ENCODE results near the gene FARP1.

Gene FARP1

GRCh38 chr13:98371516-98372023 is 228.7 kb downstream of the FARP1 start:
- TF ChIP-seq CTCF (conservative IDR thresholded peaks at IDR 0.05; ENCODE audit: low read depth, low read length): no peak
- Histone ChIP-seq H4K20me1 (ENCODE audit: insufficient read depth) (no peaks in the 10 kb centered on the region), H3K79me2 (ENCODE audit: insufficient read depth, low read depth) (no peaks in the 10 kb centered on the region), H3K4me2 (no peak overlapping the region), H3K4me1 (ENCODE audit: low read depth, poor library complexity, severe bottlenecking) (peaks cover 4% of the 10 kb centered on the region), H3K9ac (no peak overlapping the region), H2AFZ (ENCODE audit: low read depth) (no peak overlapping the region), H3K36me3 (ENCODE audit: insufficient read depth) (no peaks in the 10 kb centered on the region), H3K4me3 (IDR thresholded peaks at IDR 0.05; ENCODE audit: insufficient read depth, low read depth, low read length) (no peak overlapping the region), H3K27ac (no peak overlapping the region), H3K27me3 (ENCODE audit: insufficient read depth, low read depth) (no peaks in the 10 kb centered on the region)

- Histone ChIP-seq H3K4me1 (ENCODE audit: low read depth, poor library complexity, severe bottlenecking) (peaks cover 2% of the 10 kb centered on the region), H3K36me3 (ENCODE audit: insufficient read depth) (no peaks in the 10 kb centered on the region), H3K27me3 (ENCODE audit: insufficient read depth, low read depth) (no peaks in the 10 kb centered on the region)
Observed at GRCh38 chr13:98372876-98373275, 230.0 kb downstream of the FARP1 start.

GRCh38 chr13:98374750-98375149 is 231.9 kb downstream of the FARP1 start:
- no peaks in the 10 kb centered on the region for H4K20me1 ChIP-seq (ENCODE audit: insufficient read depth)
- H3K36me3 ChIP-seq (ENCODE audit: insufficient read depth): no peaks in the 10 kb centered on the region
- H3K4me2 ChIP-seq: no peak overlapping the region
- no peaks in the 10 kb centered on the region for H3K27me3 ChIP-seq (ENCODE audit: insufficient read depth, low read depth)
- H3K4me3 ChIP-seq (IDR thresholded peaks at IDR 0.05; ENCODE audit: insufficient read depth, low read depth, low read length): no peak overlapping the region
- no peak overlapping the region for H3K9ac ChIP-seq
- no peaks in the 10 kb centered on the region for H3K79me2 ChIP-seq (ENCODE audit: insufficient read depth, low read depth)
- no peak overlapping the region for H3K27ac ChIP-seq
- no peak overlapping the region for H2AFZ ChIP-seq (ENCODE audit: low read depth)
- TF ChIP-seq CTCF (conservative IDR thresholded peaks at IDR 0.05; ENCODE audit: low read depth, low read length): no peak
- no peaks in the 10 kb centered on the region for H3K4me1 ChIP-seq (ENCODE audit: low read depth, poor library complexity, severe bottlenecking)

More at GRCh38 chr13:98372876-98373275, 230.0 kb downstream of the FARP1 start:
- TF ChIP-seq CTCF (conservative IDR thresholded peaks at IDR 0.05; ENCODE audit: low read depth, low read length): no peak
- no peak overlapping the region for H2AFZ ChIP-seq (ENCODE audit: low read depth)
- no peak overlapping the region for H3K4me3 ChIP-seq (IDR thresholded peaks at IDR 0.05; ENCODE audit: insufficient read depth, low read depth, low read length)
- no peaks in the 10 kb centered on the region for H4K20me1 ChIP-seq (ENCODE audit: insufficient read depth)
- H3K4me2 ChIP-seq: no peak overlapping the region
- no peaks in the 10 kb centered on the region for H3K79me2 ChIP-seq (ENCODE audit: insufficient read depth, low read depth)
- no peak overlapping the region for H3K27ac ChIP-seq
- no peak overlapping the region for H3K9ac ChIP-seq

GRCh38 chr13:98377635-98378378 is 234.9 kb downstream of the FARP1 start:
- Histone ChIP-seq H2AFZ (ENCODE audit: low read depth) (no peak overlapping the region), H3K4me2 (no peak overlapping the region), H4K20me1 (ENCODE audit: insufficient read depth) (no peaks in the 10 kb centered on the region), H3K27ac (no peak overlapping the region), H3K27me3 (ENCODE audit: insufficient read depth, low read depth) (no peaks in the 10 kb centered on the region), H3K9ac (no peak overlapping the region), H3K36me3 (ENCODE audit: insufficient read depth) (no peaks in the 10 kb centered on the region), H3K4me3 (IDR thresholded peaks at IDR 0.05; ENCODE audit: insufficient read depth, low read depth, low read length) (no peak overlapping the region), H3K4me1 (ENCODE audit: low read depth, poor library complexity, severe bottlenecking) (no peaks in the 10 kb centered on the region), H3K79me2 (ENCODE audit: insufficient read depth, low read depth) (no peaks in the 10 kb centered on the region)
- TF ChIP-seq CTCF (conservative IDR thresholded peaks at IDR 0.05; ENCODE audit: low read depth, low read length): no peak
